Effector memory CD8-positive, alpha-beta T cell (primary cell): ENCODE measurements around the gene EDIL3.

Experiments used
- ATAC-seq: fragments of 150-1000 bp; cut with Tn5 transposase; replicated peaks from 2 replicates; pipeline ENCODE4 v1.10.0; 2021; ENCODE audit warnings: mild to moderate bottlenecking, moderate library complexity
- DNase-seq, 3 experiments: peaks; one replicate each; pipeline ENCODE4 v3.0.0; 2021
- H3K27ac Mint-ChIP-seq, 2 donors: one replicate each; pipeline ENCODE4 v1.8.0; 2022; ENCODE audit warnings: mild to moderate bottlenecking in 2 of 2, mixed read lengths in 2 of 2, moderate library complexity in 2 of 2
- H3K27me3 Mint-ChIP-seq, 2 donors: one replicate each; pipeline ENCODE4 v1.8.0; 2022; ENCODE audit warnings: mixed read lengths in 2 of 2
- H3K36me3 Mint-ChIP-seq: one replicate; pipeline ENCODE4 v1.8.0; 2022; ENCODE audit warnings: mild to moderate bottlenecking, moderate library complexity, mixed read lengths; ENCODE audit not compliant: insufficient read depth
- H3K4me1 Mint-ChIP-seq, 2 donors: one replicate each; pipeline ENCODE4 v1.8.0; 2022; ENCODE audit warnings: low read depth in 2 of 2, mixed read lengths in 2 of 2
- H3K4me3 Mint-ChIP-seq, 2 donors: one replicate each; pipeline ENCODE4 v1.8.0; 2022; ENCODE audit warnings: mild to moderate bottlenecking in 2 of 2, mixed read lengths in 2 of 2, moderate library complexity in 2 of 2
- H3K9me3 Mint-ChIP-seq, 2 donors: one replicate each; pipeline ENCODE4 v1.8.0; 2022; ENCODE audit warnings: mixed read lengths in 2 of 2

EDIL3 gene

GRCh38 chr5:84014966-84015365, 369.7 kb downstream of the EDIL3 start:
- no peaks in the 10 kb centered on the region for H3K27me3 Mint-ChIP-seq
- ATAC-seq (no peak), DNase-seq (no peak)
- H3K4me1 Mint-ChIP-seq, result no peaks in the 10 kb centered on the region
- peaks cover 15% of the 10 kb centered on the region in 2 donors for H3K9me3 Mint-ChIP-seq
- H3K27ac Mint-ChIP-seq, result no peak overlapping the region
- no peaks in the 10 kb centered on the region for H3K36me3 Mint-ChIP-seq
- H3K4me3 Mint-ChIP-seq, result no peak overlapping the region

- Mint-ChIP-seq H3K27me3 (no peaks in the 10 kb centered on the region), H3K27ac (no peak overlapping the region), H3K4me3 (no peak overlapping the region), H3K36me3 (no peaks in the 10 kb centered on the region), H3K9me3 (peaks cover 10 to 14% of the 10 kb centered on the region in 2 donors), H3K4me1 (no peaks in the 10 kb centered on the region)
- no peak for DNase-seq
- ATAC-seq, result no peak
Measured at GRCh38 chr5:83993803-83994202, 390.9 kb downstream of the EDIL3 start.

- no peaks in the 10 kb centered on the region for H3K36me3 Mint-ChIP-seq
- H3K27me3 Mint-ChIP-seq, result no peaks in the 10 kb centered on the region
- peaks cover 7 to 8% of the 10 kb centered on the region in 2 donors for H3K9me3 Mint-ChIP-seq
- H3K27ac Mint-ChIP-seq, result no peak overlapping the region
- no peak overlapping the region for H3K4me3 Mint-ChIP-seq
- DNase-seq, result no peak
- H3K4me1 Mint-ChIP-seq, result no peaks in the 10 kb centered on the region
- no peak for ATAC-seq
Measured at GRCh38 chr5:83991566-83992224, 393.0 kb downstream of the EDIL3 start.

- ATAC-seq (no peak), DNase-seq (no peak)
- no peaks in the 10 kb centered on the region for H3K27me3 Mint-ChIP-seq
- H3K4me1 Mint-ChIP-seq, result no peaks in the 10 kb centered on the region
- no peak overlapping the region for H3K27ac Mint-ChIP-seq
- no peak overlapping the region for H3K4me3 Mint-ChIP-seq
- no peaks in the 10 kb centered on the region for H3K36me3 Mint-ChIP-seq
- H3K9me3 Mint-ChIP-seq, result peaks cover 7 to 8% of the 10 kb centered on the region in 2 donors
Measured at GRCh38 chr5:83988293-83988685, 396.4 kb downstream of the EDIL3 start.

- H3K36me3 Mint-ChIP-seq, result no peaks in the 10 kb centered on the region
- no peak for ATAC-seq
- H3K27ac Mint-ChIP-seq, result no peak overlapping the region
- peaks cover 10% of the 10 kb centered on the region in 2 donors for H3K9me3 Mint-ChIP-seq
- no peaks in the 10 kb centered on the region for H3K4me1 Mint-ChIP-seq
- H3K4me3 Mint-ChIP-seq, result no peak overlapping the region
- no peak for DNase-seq
- no peaks in the 10 kb centered on the region for H3K27me3 Mint-ChIP-seq
Measured at GRCh38 chr5:83987513-83988292, 397.0 kb downstream of the EDIL3 start.

- H3K4me3 Mint-ChIP-seq, result no peak overlapping the region
- no peak overlapping the region for H3K27ac Mint-ChIP-seq
- DNase-seq (no peak), ATAC-seq (no peak)
- no peaks in the 10 kb centered on the region for H3K27me3 Mint-ChIP-seq
- H3K4me1 Mint-ChIP-seq, result no peaks in the 10 kb centered on the region
- peaks cover 7 to 10% of the 10 kb centered on the region in 2 donors for H3K9me3 Mint-ChIP-seq
- H3K36me3 Mint-ChIP-seq, result no peaks in the 10 kb centered on the region
Measured at GRCh38 chr5:83983852-83984251, 400.8 kb downstream of the EDIL3 start.

- Mint-ChIP-seq H3K4me3 (no peak overlapping the region), H3K36me3 (no peaks in the 10 kb centered on the region), H3K9me3 (peaks cover 0 to 2% of the 10 kb centered on the region in 2 donors), H3K27me3 (no peaks in the 10 kb centered on the region), H3K27ac (no peak overlapping the region), H3K4me1 (no peaks in the 10 kb centered on the region)
- ATAC-seq (no peak), DNase-seq (no peak)
Measured at GRCh38 chr5:83973925-83974815, 410.5 kb downstream of the EDIL3 start.

GRCh38 chr5:83972909-83973308, 411.8 kb downstream of the EDIL3 start:
- ATAC-seq (no peak), DNase-seq (no peak)
- H3K36me3 Mint-ChIP-seq, result no peaks in the 10 kb centered on the region
- H3K27ac Mint-ChIP-seq, result no peak overlapping the region
- no peaks in the 10 kb centered on the region for H3K4me1 Mint-ChIP-seq
- no peaks in the 10 kb centered on the region for H3K27me3 Mint-ChIP-seq
- H3K9me3 Mint-ChIP-seq, result peaks cover 0 to 2% of the 10 kb centered on the region in 2 donors
- H3K4me3 Mint-ChIP-seq, result no peak overlapping the region

GRCh38 chr5:83972236-83972635, 412.4 kb downstream of the EDIL3 start:
- H3K27me3 Mint-ChIP-seq, result no peaks in the 10 kb centered on the region
- H3K36me3 Mint-ChIP-seq, result no peaks in the 10 kb centered on the region
- no peak overlapping the region for H3K4me3 Mint-ChIP-seq
- DNase-seq, result no peak
- H3K9me3 Mint-ChIP-seq, result peaks cover 0 to 2% of the 10 kb centered on the region in 2 donors
- no peak for ATAC-seq
- no peaks in the 10 kb centered on the region for H3K4me1 Mint-ChIP-seq
- no peak overlapping the region for H3K27ac Mint-ChIP-seq

- Mint-ChIP-seq H3K27me3 (no peaks in the 10 kb centered on the region), H3K4me1 (no peaks in the 10 kb centered on the region), H3K4me3 (no peak overlapping the region), H3K36me3 (no peaks in the 10 kb centered on the region), H3K27ac (no peak overlapping the region), H3K9me3 (no peaks in the 10 kb centered on the region)
- DNase-seq, result no peak
- ATAC-seq, result no peak
Measured at GRCh38 chr5:83967417-83967816, 417.3 kb downstream of the EDIL3 start.

GRCh38 chr5:83965441-83965840, 419.2 kb downstream of the EDIL3 start:
- H3K4me3 Mint-ChIP-seq, result no peak overlapping the region
- no peaks in the 10 kb centered on the region for H3K36me3 Mint-ChIP-seq
- H3K27ac Mint-ChIP-seq, result no peak overlapping the region
- H3K9me3 Mint-ChIP-seq, result no peaks in the 10 kb centered on the region
- no peaks in the 10 kb centered on the region for H3K27me3 Mint-ChIP-seq
- no peaks in the 10 kb centered on the region for H3K4me1 Mint-ChIP-seq
- ATAC-seq (no peak), DNase-seq (no peak)

GRCh38 chr5:83964271-83964670, 420.4 kb downstream of the EDIL3 start:
- ATAC-seq (no peak), DNase-seq (no peak)
- no peak overlapping the region for H3K4me3 Mint-ChIP-seq
- H3K36me3 Mint-ChIP-seq, result no peaks in the 10 kb centered on the region
- no peaks in the 10 kb centered on the region for H3K4me1 Mint-ChIP-seq
- no peaks in the 10 kb centered on the region for H3K9me3 Mint-ChIP-seq
- no peaks in the 10 kb centered on the region for H3K27me3 Mint-ChIP-seq
- no peak overlapping the region for H3K27ac Mint-ChIP-seq

GRCh38 chr5:83957188-83957587, 427.5 kb downstream of the EDIL3 start:
- H3K4me1 Mint-ChIP-seq, result no peaks in the 10 kb centered on the region
- H3K27me3 Mint-ChIP-seq, result no peaks in the 10 kb centered on the region
- peaks cover 11 to 15% of the 10 kb centered on the region in 2 donors for H3K9me3 Mint-ChIP-seq
- ATAC-seq (no peak), DNase-seq (no peak)
- H3K36me3 Mint-ChIP-seq, result no peaks in the 10 kb centered on the region
- H3K27ac Mint-ChIP-seq, result no peak overlapping the region
- no peak overlapping the region for H3K4me3 Mint-ChIP-seq
